Astrocyte of the hippocampus (primary cell): Measurements from ENCODE around the gene PARP14.
A peak's percentile ranks its signal among the peaks of the same experiment; 100 is the strongest.
"Not testable (repeated sequence)": the region's sequence is repeated elsewhere in the genome, so short reads cannot be mapped to it uniquely, and the experiment has no call there.

ENCODE experiments used
- DNase-seq: peaks from one replicate; pipeline ENCODE4 v3.0.0; 2011; ENCODE audit warnings: low read depth, low spot score

Gene PARP14

GRCh38 chr3:122725106-122725505 is 44.5 kb downstream of the PARP14 start:
- DNase-seq, result no peak

GRCh38 chr3:122727294-122727693 is 46.7 kb downstream of the PARP14 start:
- no peak for DNase-seq

GRCh38 chr3:122727766-122728165 is 47.1 kb downstream of the PARP14 start:
- no peak for DNase-seq

- DNase-seq, result no peak
Measured at GRCh38 chr3:122728186-122728585, 47.5 kb downstream of the PARP14 start.

- no peak for DNase-seq
Measured at GRCh38 chr3:122728756-122729514, 48.3 kb downstream of the PARP14 start.

GRCh38 chr3:122730240-122730639 is 49.6 kb downstream of the PARP14 start:
- DNase-seq, result peak; percentile 13

- DNase-seq, result not testable (repeated sequence)
Measured at GRCh38 chr3:122732682-122733525, 52.3 kb downstream of the PARP14 start.

- DNase-seq, result no peak
Measured at GRCh38 chr3:122739172-122739571, 58.5 kb downstream of the PARP14 start.

- DNase-seq, result no peak
Measured at GRCh38 chr3:122742234-122742633, 61.6 kb downstream of the PARP14 start.

GRCh38 chr3:122743581-122744120 is 63.0 kb downstream of the PARP14 start:
- no peak for DNase-seq

GRCh38 chr3:122745369-122746021 is 64.9 kb downstream of the PARP14 start:
- no peak for DNase-seq

- DNase-seq, result not testable (repeated sequence)
Measured at GRCh38 chr3:122747295-122747694, 66.7 kb downstream of the PARP14 start.

GRCh38 chr3:122748347-122748746 is 67.7 kb downstream of the PARP14 start:
- no peak for DNase-seq

- DNase-seq, result peak; percentile 37
Measured at GRCh38 chr3:122754929-122755328, 74.3 kb downstream of the PARP14 start.

- no peak for DNase-seq
Measured at GRCh38 chr3:122755491-122755890, 74.9 kb downstream of the PARP14 start.

GRCh38 chr3:122758877-122759560 is 78.4 kb downstream of the PARP14 start:
- DNase-seq, result no peak

GRCh38 chr3:122760453-122761271 is 80.0 kb downstream of the PARP14 start:
- DNase-seq, result peak; percentile 74

GRCh38 chr3:122766430-122766829 is 85.8 kb downstream of the PARP14 start:
- DNase-seq, result no peak

- no peak for DNase-seq
Measured at GRCh38 chr3:122767540-122768372, 87.1 kb downstream of the PARP14 start.
